Skin of body (tissue), 2 donors: ENCODE data around the gene DNTT. TPM values are rescaled to one million over a fixed set of nuclear protein-coding genes. Genes with fewer than 3 reads are reported as not detected.
"Not testable (repeated sequence)": the region's sequence is repeated elsewhere in the genome, so short reads cannot be mapped to it uniquely, and the experiment has no call there.

Source experiments
- DNase-seq: peaks from one replicate; lab custom pipeline; 2025; lab: John Stamatoyannopoulos, UW
- total RNA-seq: library from RNA; depleted of rRNA; stranded (reverse); fragments of >200 nt; gene quantifications from one replicate; pipeline ENCODE4 v1.2.3, GENCODE V29; 2014

The DNTT gene
- total RNA-seq, 1 donor from 2014 or later: 0.10 TPM

DNA sequence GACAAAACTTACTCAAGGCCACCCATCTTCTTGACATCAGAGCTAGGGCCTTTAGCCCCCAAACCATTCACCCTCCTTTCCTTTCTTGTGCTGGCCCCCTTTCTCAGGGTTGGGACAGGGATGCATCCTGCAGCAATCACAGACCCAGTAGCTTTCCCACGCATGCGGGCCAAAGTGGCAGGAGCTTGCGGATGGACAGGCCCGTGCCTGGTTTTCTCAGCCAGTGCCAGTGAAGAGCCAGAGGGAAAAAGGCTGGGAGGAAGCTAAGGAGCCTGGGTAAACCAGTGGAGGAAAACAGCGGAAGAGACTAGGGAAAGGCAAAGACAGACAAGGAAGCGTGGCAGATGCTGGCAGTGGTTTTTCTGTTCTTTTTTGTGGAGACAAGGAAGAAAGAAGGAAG lies 27.8 kb upstream of the DNTT start:
- no peak for DNase-seq

DNA sequence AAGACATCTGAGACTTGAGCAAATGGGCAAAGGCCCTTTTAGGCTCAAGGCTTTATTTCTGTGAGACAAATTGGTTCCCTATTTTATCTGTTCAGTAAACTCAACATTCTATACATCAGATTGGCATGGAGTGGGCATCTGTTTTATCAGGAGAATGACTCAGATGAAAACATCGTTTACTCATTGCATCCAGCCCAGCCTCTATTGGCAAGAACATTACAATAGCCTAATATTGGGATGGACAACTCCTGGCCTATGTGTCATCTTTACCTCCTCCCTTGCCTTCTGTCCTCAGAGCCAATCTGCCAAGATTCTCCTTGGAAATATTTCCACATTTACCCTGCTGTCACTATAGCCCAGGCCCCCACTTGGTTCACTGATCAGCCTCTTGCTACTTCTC lies 27.4 kb upstream of the DNTT start:
- DNase-seq: no peak

DNA sequence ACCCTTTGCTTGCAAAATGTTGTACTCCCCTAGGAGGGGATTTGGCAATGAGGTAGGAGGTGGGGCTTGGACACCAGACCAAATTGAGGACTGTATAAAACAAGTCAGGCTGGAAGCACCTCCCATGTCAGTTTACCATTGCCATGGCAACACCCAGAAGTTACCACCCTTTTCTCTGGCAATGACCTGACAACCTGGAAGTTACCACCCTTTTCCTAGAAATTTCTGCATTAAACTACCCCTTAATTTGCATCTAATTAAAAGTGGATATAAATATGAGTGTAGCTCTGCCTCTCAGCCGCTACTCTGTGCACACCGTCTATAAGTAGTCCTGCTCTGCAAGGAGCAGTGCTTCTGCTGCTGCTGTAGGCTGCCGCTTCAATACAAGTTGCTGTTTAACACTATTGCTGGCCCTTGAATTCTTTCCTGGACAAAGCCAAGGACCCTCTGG lies 25.0 kb upstream of the DNTT start:
- no peak for DNase-seq

DNA sequence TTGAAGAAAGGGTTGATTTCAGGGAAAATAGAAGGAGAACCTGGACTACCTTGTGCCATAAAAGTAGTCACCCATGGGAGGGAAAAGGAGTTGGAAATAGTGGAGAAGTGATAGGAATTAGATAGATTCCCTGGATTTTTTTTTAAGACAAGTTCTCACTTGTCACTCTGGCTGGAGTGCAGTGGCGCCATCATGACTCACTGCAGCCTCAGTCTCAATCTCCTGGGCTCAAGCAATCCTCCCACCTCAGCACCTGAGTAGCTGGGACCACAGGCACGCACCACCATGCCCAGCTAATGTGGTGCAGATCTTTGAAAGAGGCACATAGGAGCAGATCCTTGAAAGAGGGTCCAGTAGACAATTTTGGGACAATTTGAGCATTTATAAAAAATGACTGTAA lies 23.4 kb upstream of the DNTT start:
- no peak for DNase-seq

DNA sequence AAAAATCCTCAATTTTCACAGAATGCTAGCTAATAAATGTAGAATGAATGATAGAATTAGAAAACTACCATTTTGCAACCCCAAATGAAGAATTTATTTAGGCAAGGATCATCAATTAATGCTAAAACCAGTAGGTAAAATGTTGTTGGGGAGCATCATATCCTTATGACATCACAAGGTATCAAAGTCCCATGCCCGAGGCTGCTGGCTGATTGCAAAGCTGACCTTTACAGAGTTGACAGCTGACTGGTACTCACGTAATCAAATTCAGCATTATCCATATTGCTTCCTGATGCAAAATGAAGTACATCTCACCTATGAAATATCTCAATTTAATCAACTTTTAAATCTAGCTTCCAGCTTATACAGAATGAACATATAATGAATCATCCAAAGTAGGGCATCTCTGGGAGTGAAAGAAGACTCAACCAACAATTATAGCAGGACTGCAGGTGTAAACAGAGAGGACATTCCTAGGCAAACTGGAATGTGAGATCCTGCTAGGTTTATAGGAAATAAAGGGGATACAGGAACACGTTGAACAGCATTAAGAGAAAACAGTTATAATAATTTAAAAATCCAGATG lies 22.7 kb upstream of the DNTT start:
- no peak for DNase-seq

DNA sequence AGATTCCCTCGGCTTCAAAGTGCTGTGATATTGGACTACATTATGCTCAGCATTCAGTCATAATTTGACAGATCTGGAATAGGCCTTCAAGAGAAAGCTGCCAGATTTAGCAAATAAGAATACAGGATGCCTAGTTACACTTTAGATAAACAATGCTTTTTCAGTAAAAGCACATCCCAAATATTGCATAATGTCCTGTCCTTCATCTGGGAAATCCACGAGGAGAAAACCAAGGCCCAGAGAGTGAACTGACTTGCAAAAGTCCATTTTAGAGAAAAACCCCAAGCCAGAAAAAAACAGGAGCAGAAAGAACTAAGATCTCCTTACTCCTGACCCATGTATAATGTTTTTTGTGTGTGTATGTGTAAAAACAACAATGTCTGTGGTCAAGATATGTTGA lies 20.9 kb upstream of the DNTT start:
- no peak for DNase-seq

DNA sequence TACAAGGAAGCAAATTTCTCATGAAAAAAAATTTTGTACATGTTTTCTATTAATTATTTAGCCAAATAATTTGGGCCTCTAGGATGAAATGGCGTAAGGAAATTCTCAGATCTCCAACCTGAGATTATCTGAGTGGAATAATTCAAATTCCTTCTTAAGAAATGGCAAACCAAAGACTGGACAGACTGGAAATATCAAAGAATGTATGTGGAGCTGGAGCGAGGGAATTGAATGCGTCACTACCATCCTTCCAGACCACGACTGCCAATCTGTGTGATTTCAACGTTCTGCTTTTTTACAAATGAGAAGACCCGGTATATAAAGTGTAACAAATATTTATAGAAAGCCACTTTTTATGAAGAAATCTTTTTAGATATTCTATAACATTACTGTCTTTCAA lies 20.5 kb upstream of the DNTT start:
- no peak for DNase-seq

DNA sequence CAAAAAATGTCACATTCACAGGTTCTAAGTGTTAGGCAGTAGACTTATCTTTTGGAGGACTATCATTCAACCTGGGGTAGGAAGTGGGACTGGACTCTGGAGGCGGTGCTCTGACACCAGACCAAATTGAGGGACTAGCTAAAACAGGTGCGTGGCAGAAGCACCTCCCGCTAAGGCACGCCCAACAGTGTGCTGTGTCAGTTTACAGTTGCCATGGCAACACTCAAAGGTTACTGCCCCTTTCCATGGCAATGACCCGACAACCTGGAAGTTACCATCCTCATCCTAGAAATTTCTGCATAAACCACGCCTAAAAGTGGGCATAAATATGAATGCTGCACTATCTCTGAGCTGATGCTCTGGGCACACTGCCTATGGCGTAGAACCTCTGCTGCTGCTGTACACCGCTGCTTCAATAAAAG lies 18.9 kb upstream of the DNTT start:
- DNase-seq: no peak

DNA sequence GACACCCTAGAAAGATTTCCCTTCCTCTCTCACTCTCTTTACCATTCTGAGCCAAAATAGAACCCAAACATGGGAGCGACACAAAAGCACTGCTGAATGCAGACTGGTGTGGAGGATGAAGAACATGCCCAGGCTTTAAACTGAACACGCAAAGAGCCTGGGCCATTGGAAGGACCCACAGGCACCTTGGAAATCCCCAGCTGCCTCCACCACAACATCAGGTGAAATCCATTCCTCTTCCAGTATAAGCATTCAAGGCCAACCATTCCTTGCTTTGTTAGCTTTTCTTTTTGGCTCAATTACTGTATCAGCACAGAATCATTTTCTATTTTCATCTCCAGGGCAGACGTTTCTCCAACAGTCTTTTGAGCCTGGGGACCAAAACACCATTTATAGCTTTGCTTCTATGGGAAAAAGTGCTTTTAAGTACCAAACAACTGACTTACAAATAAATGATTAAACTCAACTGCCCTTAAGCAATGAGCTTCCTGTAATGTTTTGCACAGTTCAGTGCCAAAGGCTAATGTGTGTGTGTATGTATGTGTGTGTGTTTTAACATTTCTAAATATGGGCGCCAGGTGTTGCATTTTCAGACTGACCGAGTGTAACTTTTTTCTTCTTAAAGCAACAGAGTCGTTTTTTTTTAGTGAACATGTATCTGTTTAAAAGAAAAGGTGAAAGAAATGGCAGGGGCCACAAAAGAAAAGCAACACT lies 16.7 kb upstream of the DNTT start:
- peak; percentile 52 for DNase-seq

DNA sequence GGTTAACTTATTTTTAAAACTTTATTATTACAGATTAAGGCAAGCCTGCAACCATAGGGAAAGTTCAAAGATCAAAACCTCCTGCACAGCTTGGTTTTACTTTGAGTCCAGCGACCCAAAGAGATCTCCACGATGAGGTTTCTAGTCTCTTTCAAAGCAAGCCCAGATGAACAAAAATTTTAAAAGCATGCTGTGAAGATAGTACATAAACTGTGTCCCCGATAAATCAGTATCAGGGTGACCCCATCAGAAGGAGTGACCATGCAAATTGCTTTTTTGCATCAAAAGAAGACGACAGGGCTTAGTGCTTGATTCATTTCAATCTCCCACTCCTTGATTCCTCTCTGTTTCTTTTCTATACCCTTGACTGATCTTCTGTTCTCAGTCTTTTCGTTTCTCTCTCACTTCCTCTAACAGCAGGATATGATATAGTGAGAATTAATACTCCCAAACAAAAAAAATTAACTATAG lies 16.0 kb upstream of the DNTT start:
- DNase-seq: no peak

DNA sequence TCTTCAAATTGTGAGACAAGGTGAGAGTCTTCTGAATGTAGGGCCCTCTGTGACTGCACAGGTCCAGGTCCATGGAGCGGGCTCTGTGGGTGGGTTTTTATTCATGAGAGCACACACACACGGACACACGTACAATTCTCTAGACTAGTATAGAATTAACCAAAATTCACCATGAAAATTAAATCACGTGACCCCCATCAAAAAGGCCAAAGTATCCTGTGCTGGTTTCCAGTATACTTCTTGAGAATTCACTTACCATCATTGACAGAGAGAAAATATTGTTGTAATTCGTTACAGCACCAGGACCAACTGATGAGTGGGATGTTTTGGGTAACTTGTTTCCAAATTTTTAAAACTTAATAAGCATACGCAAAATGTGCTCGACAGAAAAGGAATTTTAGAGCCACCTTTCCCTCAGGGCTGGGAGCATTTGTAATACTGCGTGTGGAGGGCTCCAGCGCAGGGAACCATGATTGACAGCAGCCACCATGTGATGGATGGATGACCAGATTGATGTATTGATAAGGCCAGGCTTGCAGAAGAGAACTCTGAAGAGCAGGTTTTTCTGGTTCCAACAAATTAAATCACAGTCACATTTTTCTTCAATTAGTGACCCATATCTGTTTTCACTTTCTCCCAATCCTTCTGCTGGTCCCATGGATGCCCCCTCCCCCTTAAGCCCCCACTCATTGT lies 14.9 kb upstream of the DNTT start:
- no peak for DNase-seq

DNA sequence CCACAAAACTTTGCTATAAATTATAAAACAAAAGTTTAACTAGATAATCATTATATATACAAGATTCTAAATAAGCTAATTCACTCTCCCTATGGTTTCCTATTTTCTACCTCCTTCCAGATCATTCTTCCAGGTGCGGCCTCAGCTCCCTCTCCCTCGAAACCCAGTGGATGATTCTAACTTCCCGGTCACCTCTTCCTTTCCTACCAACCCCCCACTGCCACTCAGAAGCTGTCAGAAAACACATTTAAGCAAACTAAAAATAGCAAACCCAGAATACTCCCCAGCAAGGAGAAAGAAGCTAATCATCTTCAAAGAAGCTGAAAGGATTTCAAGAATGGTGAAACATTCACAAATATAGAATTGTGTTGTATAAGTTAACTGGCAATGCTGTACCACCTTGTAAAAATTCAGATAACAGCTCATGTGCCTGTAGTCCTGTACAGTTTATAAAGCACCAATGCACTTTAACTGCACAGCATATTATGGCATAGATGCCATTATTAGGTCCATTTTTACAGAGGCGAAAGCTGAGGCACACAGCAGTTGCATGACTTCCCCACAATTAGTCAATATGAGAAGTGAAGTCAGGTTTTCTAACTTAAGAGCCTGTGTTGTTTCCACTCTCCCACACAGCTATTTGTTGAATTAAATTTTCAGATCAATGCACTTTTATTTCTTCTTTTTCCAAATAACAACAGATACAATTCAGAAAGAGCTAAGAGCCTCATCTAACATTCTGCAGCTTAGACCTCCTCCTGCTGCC lies 13.7 kb upstream of the DNTT start:
- DNase-seq: no peak

DNA sequence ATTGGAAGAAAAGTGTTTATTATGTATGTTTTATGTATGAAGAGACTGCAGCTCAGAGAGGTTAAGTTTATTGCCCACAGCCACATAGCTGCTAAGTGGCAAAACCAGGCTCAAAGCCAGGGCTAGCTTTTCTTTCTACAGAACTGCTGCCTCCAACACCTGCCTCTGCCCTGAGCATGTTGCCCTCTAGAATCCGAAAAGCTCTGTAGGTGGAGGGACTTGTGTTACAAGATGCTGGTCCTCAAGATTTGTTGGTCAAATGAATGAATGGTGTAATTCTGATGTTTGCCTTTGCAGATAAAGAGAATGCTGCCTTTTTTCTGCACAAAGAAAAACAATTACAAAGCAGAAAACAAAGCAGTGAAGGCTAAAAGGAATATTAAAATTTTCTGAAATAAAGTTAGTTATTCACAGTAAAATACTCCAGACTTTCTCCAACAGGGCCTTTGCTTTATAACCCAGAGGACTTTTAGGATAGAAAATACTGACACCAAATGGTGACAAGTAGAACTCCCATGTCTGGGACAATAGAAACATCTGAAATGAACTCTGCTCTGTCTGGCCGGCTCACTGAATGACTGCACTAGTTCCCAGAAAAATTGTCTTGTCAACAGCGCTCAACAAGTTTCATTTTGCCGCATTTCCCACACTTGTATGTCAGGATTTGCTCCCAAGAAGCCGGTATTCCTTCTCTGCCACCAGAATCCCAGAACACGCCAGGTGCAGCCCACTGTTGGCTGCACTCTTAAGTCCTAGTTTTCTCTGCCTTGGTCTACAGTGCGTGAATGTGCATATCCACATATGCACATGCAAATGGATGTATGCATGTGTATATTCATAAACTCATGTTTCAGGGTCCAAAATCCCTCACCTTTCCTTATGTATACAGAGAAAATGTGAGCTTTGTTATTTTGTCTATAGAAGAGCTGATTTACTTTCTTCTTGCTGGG lies 11.0 kb upstream of the DNTT start:
- DNase-seq: peak; percentile 61

DNA sequence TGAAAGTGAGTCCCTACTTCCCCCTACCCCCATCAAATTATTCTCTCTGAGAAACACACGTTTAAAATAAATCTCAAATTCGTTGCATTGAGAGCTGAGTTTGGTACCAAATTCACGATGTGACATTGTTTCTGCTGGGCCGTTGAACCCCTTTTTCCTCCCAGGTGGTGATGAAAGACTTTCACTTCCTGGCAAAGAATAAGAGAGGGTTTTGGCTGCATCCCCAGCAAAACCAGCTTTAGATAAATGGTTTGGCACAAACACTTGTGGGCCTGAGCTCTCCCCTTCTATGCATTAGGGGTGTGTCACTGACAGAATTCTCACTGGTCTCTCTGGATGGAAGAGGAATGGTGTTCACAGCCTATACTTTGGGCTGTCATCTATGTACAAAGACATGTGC lies 8.8 kb upstream of the DNTT start:
- DNase-seq: no peak

DNA sequence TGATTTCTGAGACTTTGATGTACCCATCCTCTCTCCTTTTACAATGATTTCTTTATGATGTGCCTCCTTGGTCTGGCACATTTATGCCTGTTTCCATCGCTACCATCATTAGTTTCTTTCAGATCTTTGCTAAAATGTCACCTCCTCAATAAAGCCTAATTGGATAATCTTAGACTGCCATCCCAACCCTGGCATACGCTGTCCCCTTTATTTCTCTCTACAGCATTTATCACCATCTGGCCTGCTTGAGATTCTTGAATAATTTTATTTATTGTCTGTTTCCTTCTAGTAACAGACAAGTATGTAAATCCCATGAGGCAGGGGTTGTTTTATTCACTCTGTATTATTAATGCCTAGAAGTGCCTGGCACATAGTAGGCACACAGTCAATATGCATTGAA lies 6.7 kb upstream of the DNTT start:
- DNase-seq: no peak

DNA sequence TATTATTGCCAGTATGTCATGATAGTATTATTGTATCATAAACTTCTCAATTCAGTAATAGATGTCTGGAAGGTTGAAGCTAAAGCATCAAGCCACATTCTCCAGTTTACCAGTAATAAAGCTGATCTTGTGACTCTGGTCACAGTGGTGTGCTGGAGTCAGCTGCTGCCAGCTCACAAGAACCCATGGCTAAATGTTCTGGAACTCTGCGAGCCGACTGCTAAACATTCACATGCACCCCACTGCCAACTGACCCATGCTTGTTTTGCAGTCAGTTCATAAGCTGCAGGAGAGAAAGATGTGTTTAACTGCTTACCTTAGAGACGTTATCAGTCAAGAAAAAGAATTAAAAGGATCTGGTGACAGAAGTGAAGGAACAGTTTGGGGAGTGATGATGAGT lies 5.9 kb upstream of the DNTT start:
- no peak for DNase-seq

DNA sequence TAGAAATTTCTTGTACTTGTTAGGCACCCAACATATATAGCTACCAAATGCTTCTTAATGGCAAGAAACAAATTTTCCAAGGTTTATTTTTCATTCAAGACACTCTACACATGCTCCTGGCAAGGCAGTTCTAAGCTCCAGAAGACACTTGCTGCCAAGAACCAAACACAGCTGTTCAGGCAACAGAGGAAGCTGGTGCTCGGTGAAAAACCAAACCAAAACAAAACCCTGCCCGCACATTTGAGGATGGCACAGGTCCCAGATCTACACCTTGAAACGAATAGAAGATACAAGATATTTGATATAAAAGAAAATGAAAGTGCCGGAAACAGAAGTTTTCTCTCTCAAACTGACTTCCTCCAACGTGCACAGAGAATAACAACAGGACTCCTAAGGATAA lies 4.9 kb upstream of the DNTT start:
- DNase-seq: no peak

DNA sequence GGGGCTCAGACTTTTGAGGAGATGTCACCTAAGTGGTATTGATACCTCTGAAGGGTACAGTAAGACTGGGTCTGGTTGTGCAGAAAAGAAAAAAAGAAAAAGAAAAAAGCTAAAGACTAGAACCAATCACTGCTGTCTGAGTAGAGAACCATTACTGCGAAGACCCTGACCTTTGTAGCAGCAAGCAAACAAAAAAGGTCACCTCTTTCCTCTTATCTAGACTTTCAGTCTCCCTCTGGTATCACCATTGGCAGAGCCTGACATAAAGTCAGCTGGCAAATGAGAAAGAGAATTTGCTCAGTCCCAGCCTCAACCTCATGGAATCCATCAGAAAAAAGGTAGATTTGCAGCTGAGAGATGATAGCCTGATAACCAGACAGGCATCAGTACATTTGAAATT lies 2.6 kb upstream of the DNTT start:
- DNase-seq: no peak

DNA sequence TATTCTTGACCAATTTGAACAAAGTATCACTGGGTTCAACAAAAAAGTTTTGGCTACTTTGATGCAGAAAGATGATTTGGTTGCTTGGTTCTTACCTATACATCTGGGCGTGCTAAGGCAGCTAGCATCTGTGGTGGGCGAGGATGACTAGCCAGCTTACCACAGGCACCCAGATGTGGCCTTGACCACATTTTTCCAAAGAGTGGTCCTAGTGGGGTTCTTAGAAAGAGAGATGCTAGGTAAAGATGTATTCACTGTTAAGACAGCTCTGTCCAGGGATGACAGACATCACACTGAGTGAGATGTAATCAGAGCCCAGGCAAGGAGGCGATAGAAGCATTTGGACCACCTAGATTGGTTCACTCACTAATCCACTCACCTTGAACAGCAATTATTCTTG lies 785 bp downstream of the DNTT start:
- no peak for DNase-seq

DNA sequence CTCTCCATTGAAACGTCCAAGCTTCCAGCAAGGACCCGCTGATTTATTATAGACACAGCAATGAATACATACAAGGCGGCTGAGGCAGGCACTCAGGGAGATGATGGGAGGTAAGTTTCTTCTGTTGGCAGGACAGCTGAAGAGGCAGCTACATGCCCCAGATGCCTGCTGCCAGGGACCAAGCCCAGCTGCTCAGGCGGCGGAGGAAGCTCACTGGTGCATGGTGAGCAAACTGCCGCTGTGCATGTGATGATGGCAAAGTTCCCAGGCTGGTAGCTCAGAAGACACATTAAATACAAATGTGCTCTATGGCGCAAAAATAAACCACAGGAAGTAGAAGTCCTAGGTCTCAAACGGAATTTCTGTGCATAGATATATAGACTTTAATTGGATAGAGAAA lies 2.3 kb downstream of the DNTT start:
- DNase-seq: no peak

DNA sequence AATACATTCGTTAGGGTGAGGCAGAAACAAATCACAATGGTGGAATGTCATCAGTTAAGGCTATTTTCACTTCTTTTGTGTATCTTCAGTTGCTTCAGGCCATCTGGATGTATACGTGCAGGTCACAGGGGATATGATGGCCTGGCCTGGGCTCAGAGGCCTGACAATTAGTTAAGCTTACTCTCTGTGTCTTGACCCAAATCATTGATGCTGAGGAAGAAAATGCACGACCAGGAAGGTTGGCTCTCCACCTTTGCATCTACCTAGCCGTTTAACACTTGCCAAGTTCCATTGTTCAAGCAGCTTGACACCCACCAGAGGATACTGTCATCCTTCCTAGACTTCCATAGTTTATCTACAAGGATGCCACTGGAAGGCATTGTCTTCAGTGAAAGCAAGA lies 4.6 kb downstream of the DNTT start:
- not testable (repeated sequence) for DNase-seq
